Mesenchymal stem cell (in vitro differentiated cells and primary cell): ENCODE data around the gene CD34.

ENCODE experiments used
- DNase-seq: peaks from one replicate; pipeline ENCODE4 v3.0.0-alpha.2; 2013
- H2AFZ ChIP-seq: one replicate; pipeline ENCODE4 v1.6.1; 2013; ENCODE audit warnings: low read depth, mild to moderate bottlenecking, control low read depth, inconsistent platforms, low read length, moderate library complexity
- H2AK5ac ChIP-seq: 2 replicates; pipeline ENCODE4 v1.6.1; 2013; ENCODE audit warnings: low read length, moderate library complexity, mild to moderate bottlenecking, inconsistent platforms; ENCODE audit not compliant: severe bottlenecking
- H2BK120ac ChIP-seq: one replicate; pipeline ENCODE4 v1.6.1; 2013; ENCODE audit warnings: low read depth, mild to moderate bottlenecking, inconsistent platforms, low read length, moderate library complexity
- H2BK12ac ChIP-seq, 2 experiments: one replicate each; pipeline ENCODE4 v1.6.1; 2013; ENCODE audit warnings: inconsistent platforms in 2 of 2, low read length in 2 of 2, mild to moderate bottlenecking in 2 of 2, moderate library complexity in 2 of 2, control low read depth in 1 of 2
- H2BK15ac ChIP-seq: one replicate; pipeline ENCODE4 v1.6.1; 2013; ENCODE audit warnings: mild to moderate bottlenecking, low read depth, inconsistent platforms; ENCODE audit not compliant: poor library complexity, severe bottlenecking
- H2BK5ac ChIP-seq: 2 replicates; pipeline ENCODE4 v1.6.1; 2013; ENCODE audit warnings: low read depth, mild to moderate bottlenecking, low read length, control low read depth, inconsistent platforms; ENCODE audit not compliant: poor library complexity, severe bottlenecking
- H3K14ac ChIP-seq, 2 experiments: one replicate each; pipeline ENCODE4 v1.6.1; 2013; ENCODE audit warnings: inconsistent platforms in 2 of 2, low read length in 2 of 2, control low read depth in 1 of 2, mild to moderate bottlenecking in 1 of 2, moderate library complexity in 1 of 2
- H3K18ac ChIP-seq, 2 experiments: one replicate each; pipeline ENCODE4 v1.6.1; 2013; ENCODE audit warnings: inconsistent platforms in 2 of 2, low read length in 2 of 2, control low read depth in 1 of 2, low read depth in 1 of 2, mild to moderate bottlenecking in 1 of 2
- H3K23ac ChIP-seq, 2 experiments: one replicate each; pipeline ENCODE4 v1.6.1; 2013; ENCODE audit warnings: inconsistent platforms in 2 of 2, low read length in 2 of 2, mild to moderate bottlenecking in 2 of 2, moderate library complexity in 2 of 2, control low read depth in 1 of 2
- H3K27ac ChIP-seq: 2 replicates; pipeline ENCODE4 v1.5.1; 2013; ENCODE audit warnings: mild to moderate bottlenecking, moderate library complexity, low read length, control low read depth, inconsistent platforms; ENCODE audit not compliant: poor library complexity, severe bottlenecking
- H3K27me3 ChIP-seq, 2 experiments: 2 replicates each; pipeline versions ENCODE4 v1.6.1 to v1.7.0; 2013; ENCODE audit warnings: low read length in 2 of 2, mild to moderate bottlenecking in 2 of 2, moderate library complexity in 2 of 2, control low read depth in 1 of 2, inconsistent platforms in 1 of 2; ENCODE audit not compliant: control insufficient read depth in 1 of 2, insufficient read depth in 1 of 2
- H3K36me3 ChIP-seq, 2 experiments: 2 replicates each; pipeline versions ENCODE4 v1.6.1 to v1.7.0; 2013; ENCODE audit warnings: low read length in 2 of 2, control low read depth in 1 of 2, inconsistent platforms in 1 of 2, low read depth in 1 of 2, mild to moderate bottlenecking in 1 of 2; ENCODE audit not compliant: insufficient read depth in 2 of 2, control insufficient read depth in 1 of 2
- H3K4ac ChIP-seq, 2 experiments: one replicate each; pipeline ENCODE4 v1.6.1; 2013; ENCODE audit warnings: inconsistent platforms in 2 of 2, low read length in 2 of 2, mild to moderate bottlenecking in 2 of 2, moderate library complexity in 2 of 2, control low read depth in 1 of 2, low read depth in 1 of 2
- H3K4me1 ChIP-seq: 2 replicates; pipeline ENCODE4 v1.6.1; 2013; ENCODE audit warnings: low read depth, low read length, control low read depth; ENCODE audit not compliant: control insufficient read depth, insufficient read depth
- H3K4me2 ChIP-seq: 2 replicates; pipeline ENCODE4 v1.6.1; 2013; ENCODE audit warnings: low read length, mild to moderate bottlenecking, inconsistent platforms; ENCODE audit not compliant: poor library complexity, severe bottlenecking
- H3K4me3 ChIP-seq, 2 experiments: 2 replicates each; pipeline versions ENCODE4 v1.5.1 to v1.7.0; 2013; ENCODE audit warnings: low read length in 2 of 2, mild to moderate bottlenecking in 2 of 2, control low read depth in 1 of 2, low read depth in 1 of 2; ENCODE audit not compliant: insufficient read depth in 1 of 2
- H3K79me1 ChIP-seq: replicated peaks from 2 replicates; pipeline ENCODE4 v1.6.1; 2013; ENCODE audit warnings: mild to moderate bottlenecking, control low read depth, low read length, inconsistent platforms; ENCODE audit not compliant: poor library complexity, severe bottlenecking
- H3K9ac ChIP-seq: 2 replicates; pipeline ENCODE4 v1.7.0; 2013; ENCODE audit warnings: mild to moderate bottlenecking, low read length, moderate library complexity
- H3K9me3 ChIP-seq: 2 replicates; pipeline ENCODE4 v1.7.0; 2013; ENCODE audit warnings: mild to moderate bottlenecking, low read length; ENCODE audit not compliant: control insufficient read depth
- H4K8ac ChIP-seq: one replicate; pipeline ENCODE4 v1.6.1; 2013; ENCODE audit warnings: inconsistent platforms, mild to moderate bottlenecking, low read length, moderate library complexity
- H4K91ac ChIP-seq: one replicate; pipeline ENCODE4 v1.6.1; 2013; ENCODE audit warnings: mild to moderate bottlenecking, low read length, inconsistent platforms
- WGBS: methylation state at CpG from one replicate; pipeline ENCODE4 v1.1.7; 2013; ENCODE audit warnings: mixed read lengths; 5-methylcytosine and 5-hydroxymethylcytosine counted together

Gene CD34

GRCh38 chr1:207920444-207921021 is 9.6 kb upstream of the CD34 start:
- Histone ChIP-seq H3K18ac (no peak overlapping the region), H3K27me3 (peaks cover 0 to 4% of the 10 kb centered on the region in 2 experiments), H2AFZ (no peak overlapping the region), H3K14ac (no peak overlapping the region), H3K79me1 (no peaks in the 10 kb centered on the region), H2BK120ac (no peak overlapping the region), H3K9ac (no peak overlapping the region), H3K36me3 (no peaks in the 10 kb centered on the region), H3K23ac (no peak overlapping the region), H2BK12ac (no peak overlapping the region), H4K8ac (no peak overlapping the region), H2BK15ac (no peak overlapping the region), H3K27ac (no peak overlapping the region), H3K4me3 (no peak overlapping the region), H3K4ac (no peak overlapping the region), H2BK5ac (no peak overlapping the region), H3K4me1 (peaks cover 4% of the 10 kb centered on the region), H4K91ac (no peak overlapping the region), H3K9me3 (no peaks in the 10 kb centered on the region), H3K4me2 (no peak overlapping the region), H2AK5ac (no peak overlapping the region)
- 83% methylated on average over 2 of the region's 2 CpGs for WGBS
- DNase-seq = no peak

GRCh38 chr1:207919523-207920170 is 8.7 kb upstream of the CD34 start:
- no peak overlapping the region for H3K23ac ChIP-seq
- no peak overlapping the region for H3K4ac ChIP-seq
- no peak overlapping the region for H3K27ac ChIP-seq
- no peak overlapping the region for H2BK12ac ChIP-seq
- peaks cover 0 to 4% of the 10 kb centered on the region in 2 experiments for H3K27me3 ChIP-seq
- H3K79me1 ChIP-seq = no peaks in the 10 kb centered on the region
- no peak overlapping the region for H3K14ac ChIP-seq
- no peak overlapping the region for H2BK120ac ChIP-seq
- H2BK15ac ChIP-seq = no peak overlapping the region
- no peak for DNase-seq
- H3K4me1 ChIP-seq = no peaks in the 10 kb centered on the region
- H2AK5ac ChIP-seq = no peak overlapping the region
- no peaks in the 10 kb centered on the region for H3K36me3 ChIP-seq
- no peak overlapping the region for H3K4me2 ChIP-seq
- no peak overlapping the region for H4K8ac ChIP-seq
- no peak overlapping the region for H3K9ac ChIP-seq
- H2BK5ac ChIP-seq = no peak overlapping the region
- H3K4me3 ChIP-seq = no peak overlapping the region
- 95% methylated on average over 2 of the region's 2 CpGs for WGBS
- H3K18ac ChIP-seq = no peak overlapping the region
- H4K91ac ChIP-seq = no peak overlapping the region
- no peak overlapping the region for H2AFZ ChIP-seq
- no peaks in the 10 kb centered on the region for H3K9me3 ChIP-seq

- Histone ChIP-seq H3K36me3 (no peaks in the 10 kb centered on the region), H3K9me3 (no peaks in the 10 kb centered on the region), H3K18ac (no peak overlapping the region), H2BK5ac (no peak overlapping the region), H3K27ac (no peak overlapping the region), H3K27me3 (peaks cover 0 to 4% of the 10 kb centered on the region in 2 experiments), H3K4me2 (no peak overlapping the region), H2BK15ac (no peak overlapping the region), H3K9ac (no peak overlapping the region), H3K79me1 (no peaks in the 10 kb centered on the region), H3K4me1 (no peaks in the 10 kb centered on the region), H3K4ac (no peak overlapping the region), H3K23ac (no peak overlapping the region), H2AFZ (no peak overlapping the region), H4K8ac (no peak overlapping the region), H4K91ac (no peak overlapping the region), H3K4me3 (no peak overlapping the region), H2BK120ac (no peak overlapping the region), H3K14ac (no peak overlapping the region), H2BK12ac (no peak overlapping the region), H2AK5ac (no peak overlapping the region)
- no peak for DNase-seq
- WGBS = 90% methylated on average over 5 of the region's 5 CpGs
Observed at GRCh38 chr1:207918581-207918980, 7.7 kb upstream of the CD34 start.

- no peak overlapping the region for H4K91ac ChIP-seq
- H2BK120ac ChIP-seq = no peak overlapping the region
- no peak overlapping the region for H2BK12ac ChIP-seq
- no peak overlapping the region for H3K14ac ChIP-seq
- no peaks in the 10 kb centered on the region for H3K36me3 ChIP-seq
- H3K27me3 ChIP-seq = peaks cover 0 to 4% of the 10 kb centered on the region in 2 experiments
- H3K27ac ChIP-seq = no peak overlapping the region
- H2AFZ ChIP-seq = no peak overlapping the region
- no peak overlapping the region for H2BK15ac ChIP-seq
- no peak overlapping the region for H2AK5ac ChIP-seq
- no peaks in the 10 kb centered on the region for H3K4me1 ChIP-seq
- no peak overlapping the region for H3K4ac ChIP-seq
- WGBS = 92% methylated on average over 4 of the region's 5 CpGs
- DNase-seq = no peak
- no peaks in the 10 kb centered on the region for H3K9me3 ChIP-seq
- H3K4me3 ChIP-seq = no peak overlapping the region
- H4K8ac ChIP-seq = no peak overlapping the region
- no peak overlapping the region for H3K18ac ChIP-seq
- H2BK5ac ChIP-seq = no peak overlapping the region
- no peaks in the 10 kb centered on the region for H3K79me1 ChIP-seq
- H3K4me2 ChIP-seq = no peak overlapping the region
- H3K23ac ChIP-seq = no peak overlapping the region
- H3K9ac ChIP-seq = no peak overlapping the region
Observed at GRCh38 chr1:207918011-207918410, 7.1 kb upstream of the CD34 start.
